OCI-LY3 (cell line): ENCODE data around the gene SUCLG2.

Experiments used
- H2AFZ ChIP-seq: fragments of 200-600, 300-600 bp; shearing (Covaris generic); 2 replicates; pipeline ENCODE4 v1.6.0; 2014; ENCODE audit warnings: antibody characterized with exemption, low read depth, low read length
- H3K27ac ChIP-seq: fragments of 200-600, 300-600 bp; sonication (generic); 2 replicates; pipeline ENCODE4 v1.5.1; 2014; ENCODE audit warnings: mild to moderate bottlenecking, low read length, moderate library complexity, mixed read lengths
- H3K27me3 ChIP-seq: fragments of 200-600, 300-600 bp; sonication (generic); 2 replicates; pipeline ENCODE4 v1.6.1; 2014; ENCODE audit warnings: low read depth, low read length, mixed read lengths
- H3K36me3 ChIP-seq: fragments of 200-600, 300-600 bp; sonication (generic); replicated peaks from 2 replicates; pipeline ENCODE3; 2014; ENCODE audit warnings: low read depth, low read length, mixed read lengths
- H3K4me1 ChIP-seq: fragments of 300-600, 200-600 bp; sonication (generic); 2 replicates; pipeline ENCODE4 v1.6.1; 2014; ENCODE audit warnings: low read length, mixed read lengths
- H3K4me2 ChIP-seq: fragments of 200-600, 300-600 bp; sonication (generic); 2 replicates; pipeline ENCODE4 v1.6.1; 2014; ENCODE audit warnings: low read length, mixed read lengths
- H3K4me3 ChIP-seq: fragments of 300-600, 200-600 bp; sonication (generic); 2 replicates; pipeline ENCODE4 v1.5.1; 2014; ENCODE audit warnings: antibody characterized with exemption, mild to moderate bottlenecking, low read length, moderate library complexity
- H3K79me2 ChIP-seq: fragments of 300-600, 200-600 bp; shearing (Covaris generic); 2 replicates; pipeline ENCODE4 v1.6.1; 2014; ENCODE audit warnings: mild to moderate bottlenecking, low read length, mixed read lengths
- H3K9ac ChIP-seq: fragments of 300-600, 200-600 bp; shearing (Covaris generic); 2 replicates; pipeline ENCODE4 v1.6.0; 2014; ENCODE audit warnings: mild to moderate bottlenecking, low read length, moderate library complexity
- H3K9me3 ChIP-seq: fragments of 200-600, 300-600 bp; shearing (Covaris generic); 2 replicates; pipeline ENCODE4 v1.6.1; 2014; ENCODE audit warnings: low read length, mixed read lengths; ENCODE audit not compliant: insufficient read depth
- H4K20me1 ChIP-seq: fragments of 200-600, 300-600 bp; sonication (generic); 2 replicates; pipeline ENCODE4 v1.6.1; 2016; ENCODE audit warnings: low read length, mixed read lengths; ENCODE audit not compliant: insufficient read depth
- EZH2phosphoT487 ChIP-seq: fragments of 200-600 bp; shearing (Covaris generic); IDR thresholded peaks from 2 replicates; pipeline ENCODE4 v1.6.1; 2018; ENCODE audit warnings: antibody characterized with exemption, mixed run types, low read depth
- TF ChIP-seq, protein P1 (sequence below): fragments of 200-600, 300-600 bp; sonication (generic); IDR thresholded peaks from 2 replicates; pipeline ENCODE4 v1.5.1; 2014; ENCODE audit warnings: antibody characterized with exemption, low read length, low read depth

SUCLG2 gene

DNA sequence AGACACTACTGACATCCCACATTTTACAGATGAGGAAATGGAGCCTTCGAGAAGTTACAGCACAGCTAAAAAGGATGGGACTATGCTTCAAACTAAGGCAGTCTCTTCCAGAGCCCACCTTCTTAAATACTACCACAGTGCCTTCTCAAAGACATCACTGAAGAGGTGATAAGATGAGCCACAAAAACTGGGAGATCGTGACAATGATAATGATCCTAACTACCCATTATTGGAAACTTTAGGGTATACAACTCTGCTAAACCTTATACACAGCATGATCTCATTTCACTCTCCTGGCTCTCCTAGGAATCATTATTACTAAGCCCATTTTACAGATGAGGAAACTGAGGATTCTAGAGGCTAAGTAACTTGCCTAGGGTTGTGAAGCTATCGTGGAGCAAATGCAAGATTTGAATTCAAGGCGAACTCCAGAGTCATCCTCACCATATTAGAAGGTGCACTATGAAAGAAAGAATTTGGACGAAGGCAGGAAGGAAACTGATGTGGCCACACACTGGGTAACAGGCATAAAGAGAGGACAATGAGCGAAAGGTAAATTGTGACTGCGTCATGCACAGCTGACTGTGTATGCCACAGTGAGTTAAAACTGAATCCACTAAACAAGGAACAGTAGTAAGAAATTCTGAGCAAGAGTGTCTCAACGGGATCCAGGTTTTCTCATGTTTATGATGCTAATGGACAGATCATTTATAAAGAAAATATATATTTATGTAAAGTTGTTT is 55.4 kb downstream of the SUCLG2 start:
- peaks cover 17% of the 10 kb centered on the region for H3K79me2 ChIP-seq
- H3K4me2 ChIP-seq, result no peak overlapping the region
- H3K4me3 ChIP-seq, result no peak overlapping the region
- H3K27me3 ChIP-seq, result no peaks in the 10 kb centered on the region
- H3K9ac ChIP-seq, result no peak overlapping the region
- H3K27ac ChIP-seq, result no peak overlapping the region
- peaks cover 28% of the 10 kb centered on the region for H3K36me3 ChIP-seq
- H2AFZ ChIP-seq, result no peak overlapping the region
- H4K20me1 ChIP-seq, result peaks cover 48% of the 10 kb centered on the region
- TF ChIP-seq, protein P1, sequence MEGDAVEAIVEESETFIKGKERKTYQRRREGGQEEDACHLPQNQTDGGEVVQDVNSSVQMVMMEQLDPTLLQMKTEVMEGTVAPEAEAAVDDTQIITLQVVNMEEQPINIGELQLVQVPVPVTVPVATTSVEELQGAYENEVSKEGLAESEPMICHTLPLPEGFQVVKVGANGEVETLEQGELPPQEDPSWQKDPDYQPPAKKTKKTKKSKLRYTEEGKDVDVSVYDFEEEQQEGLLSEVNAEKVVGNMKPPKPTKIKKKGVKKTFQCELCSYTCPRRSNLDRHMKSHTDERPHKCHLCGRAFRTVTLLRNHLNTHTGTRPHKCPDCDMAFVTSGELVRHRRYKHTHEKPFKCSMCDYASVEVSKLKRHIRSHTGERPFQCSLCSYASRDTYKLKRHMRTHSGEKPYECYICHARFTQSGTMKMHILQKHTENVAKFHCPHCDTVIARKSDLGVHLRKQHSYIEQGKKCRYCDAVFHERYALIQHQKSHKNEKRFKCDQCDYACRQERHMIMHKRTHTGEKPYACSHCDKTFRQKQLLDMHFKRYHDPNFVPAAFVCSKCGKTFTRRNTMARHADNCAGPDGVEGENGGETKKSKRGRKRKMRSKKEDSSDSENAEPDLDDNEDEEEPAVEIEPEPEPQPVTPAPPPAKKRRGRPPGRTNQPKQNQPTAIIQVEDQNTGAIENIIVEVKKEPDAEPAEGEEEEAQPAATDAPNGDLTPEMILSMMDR, result no peak
- no peak for TF ChIP-seq EZH2phosphoT487
- H3K4me1 ChIP-seq, result peaks cover 7% of the 10 kb centered on the region
- H3K9me3 ChIP-seq, result no peaks in the 10 kb centered on the region

DNA sequence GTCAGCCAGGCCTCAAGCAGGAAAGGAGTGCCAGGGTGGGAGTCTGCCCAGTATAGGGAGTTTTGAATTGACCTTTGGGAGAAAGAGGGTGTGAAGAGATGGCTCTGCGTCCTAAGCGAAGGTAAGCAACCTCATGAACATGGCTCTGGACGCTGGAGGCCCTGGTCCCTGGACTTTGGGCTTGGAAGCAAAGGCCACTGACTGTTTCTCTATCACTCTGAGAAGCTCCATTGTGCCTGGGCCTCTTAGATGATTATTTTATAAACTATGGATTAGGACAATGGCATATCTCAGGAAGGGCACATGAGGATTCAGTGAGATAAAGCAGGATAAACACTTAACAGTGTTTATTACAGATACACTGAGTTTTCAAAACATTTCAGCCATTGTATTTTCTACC is 59.0 kb downstream of the SUCLG2 start:
- H3K36me3 ChIP-seq, result peaks cover 14% of the 10 kb centered on the region
- H3K4me3 ChIP-seq, result no peak overlapping the region
- no peak overlapping the region for H3K9ac ChIP-seq
- no peak overlapping the region for H3K4me2 ChIP-seq
- peaks cover 7% of the 10 kb centered on the region for H3K4me1 ChIP-seq
- H3K27me3 ChIP-seq, result no peaks in the 10 kb centered on the region
- peaks cover 52% of the 10 kb centered on the region for H4K20me1 ChIP-seq
- peaks cover 25% of the 10 kb centered on the region for H3K79me2 ChIP-seq
- no peak for TF ChIP-seq EZH2phosphoT487
- TF ChIP-seq, protein P1, result no peak
- H3K27ac ChIP-seq, result no peak overlapping the region
- H3K9me3 ChIP-seq, result no peaks in the 10 kb centered on the region
- H2AFZ ChIP-seq, result no peak overlapping the region

DNA sequence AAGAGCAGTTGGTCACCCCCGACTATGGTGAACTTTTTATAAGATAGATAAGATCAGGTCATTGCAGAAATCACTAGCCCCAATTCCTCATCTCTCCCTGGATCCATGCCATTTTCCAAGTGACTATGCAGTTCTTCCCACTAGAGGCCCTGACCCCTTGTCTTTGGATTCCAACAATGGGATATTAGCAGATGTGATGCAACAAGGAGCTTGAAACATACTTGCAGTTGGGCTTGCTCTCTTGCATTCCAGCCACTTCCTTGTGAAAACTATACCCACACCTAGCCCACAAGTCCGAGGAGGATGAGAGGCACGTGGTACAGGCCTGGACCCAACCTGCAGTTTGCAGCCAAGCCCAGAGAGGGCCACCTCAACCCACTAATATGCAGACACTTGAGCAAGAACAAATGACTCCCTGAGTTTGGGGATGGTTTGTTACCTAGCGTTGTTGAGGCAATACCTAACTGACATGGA is 60.6 kb downstream of the SUCLG2 start:
- no peak overlapping the region for H3K9ac ChIP-seq
- peaks cover 14% of the 10 kb centered on the region for H3K36me3 ChIP-seq
- H3K4me1 ChIP-seq, result peaks cover 7% of the 10 kb centered on the region
- no peak overlapping the region for H3K27ac ChIP-seq
- no peak overlapping the region for H3K4me2 ChIP-seq
- H2AFZ ChIP-seq, result no peak overlapping the region
- TF ChIP-seq, protein P1, result peak; percentile 51
- no peak for TF ChIP-seq EZH2phosphoT487
- peaks cover 28% of the 10 kb centered on the region for H3K79me2 ChIP-seq
- no peaks in the 10 kb centered on the region for H3K9me3 ChIP-seq
- no peak overlapping the region for H3K4me3 ChIP-seq
- no peaks in the 10 kb centered on the region for H3K27me3 ChIP-seq
- peaks cover 52% of the 10 kb centered on the region for H4K20me1 ChIP-seq

DNA sequence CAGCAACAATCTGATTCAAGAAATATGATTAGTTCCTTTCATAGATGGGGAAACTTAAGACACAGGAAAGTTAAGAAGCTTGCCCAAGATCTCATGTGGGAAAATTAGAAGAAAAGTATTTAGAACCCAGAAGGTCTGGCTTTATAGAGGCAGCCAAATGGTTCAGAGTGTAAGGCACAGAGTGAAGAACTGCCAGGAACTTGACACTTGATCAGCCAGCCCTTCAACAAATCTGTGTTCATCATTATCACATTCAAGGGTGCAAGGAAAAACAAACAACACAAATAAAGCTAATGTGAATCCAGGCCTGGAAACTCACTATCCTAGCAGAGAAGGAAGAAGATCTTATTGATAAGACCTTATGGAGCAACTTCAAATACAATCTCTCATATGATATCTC is 62.4 kb downstream of the SUCLG2 start:
- no peak overlapping the region for H3K9ac ChIP-seq
- H3K4me3 ChIP-seq, result no peak overlapping the region
- H3K27me3 ChIP-seq, result no peaks in the 10 kb centered on the region
- peaks cover 13% of the 10 kb centered on the region for H3K36me3 ChIP-seq
- H4K20me1 ChIP-seq, result peaks cover 56% of the 10 kb centered on the region
- H3K4me1 ChIP-seq, result peaks cover 7% of the 10 kb centered on the region
- no peak overlapping the region for H3K27ac ChIP-seq
- no peak overlapping the region for H2AFZ ChIP-seq
- H3K9me3 ChIP-seq, result no peaks in the 10 kb centered on the region
- H3K4me2 ChIP-seq, result no peak overlapping the region
- TF ChIP-seq, protein P1, result no peak
- TF ChIP-seq EZH2phosphoT487, result no peak
- peaks cover 35% of the 10 kb centered on the region for H3K79me2 ChIP-seq
